ENCODE measurements around the gene POLK. TPM values are rescaled to one million over a fixed set of nuclear protein-coding genes. Genes with fewer than 3 reads are reported as not detected.

Gene POLK
- total and polyA plus RNA-seq, 2 of the 13 experiments (the other 11 are each of a cell fraction or from before 2014, with no cell fraction given) = 8.6 to 11.7 TPM

DNA sequence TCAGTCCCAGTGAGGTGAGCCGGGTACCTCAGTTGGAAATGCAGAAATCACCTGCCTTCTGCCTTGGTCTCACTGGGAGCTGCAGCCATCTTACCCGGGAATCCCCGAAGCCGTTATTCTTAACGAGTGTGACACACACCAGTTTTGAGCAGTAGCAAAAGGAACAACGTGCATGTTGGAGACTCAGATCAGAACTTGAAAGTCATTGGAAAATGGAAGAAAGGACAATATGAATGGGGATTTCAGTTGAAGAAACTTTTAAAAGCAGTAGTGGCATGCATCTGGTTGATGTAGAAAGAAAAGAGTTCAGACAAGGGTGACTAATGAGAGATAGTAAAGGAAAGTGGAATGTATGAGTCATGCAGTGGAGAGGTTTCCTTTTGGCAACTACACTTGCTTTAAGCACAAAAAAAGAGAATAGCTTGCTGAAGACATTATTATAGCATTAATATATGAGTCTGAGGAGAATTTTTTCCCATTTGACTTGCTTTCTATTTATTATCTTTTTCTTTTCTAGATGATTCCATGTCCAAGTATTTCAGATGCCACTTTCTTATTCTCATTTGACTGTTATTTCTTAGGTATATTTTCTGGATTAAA, 55.1 kb downstream of the POLK start:
- Histone ChIP-seq H3K4me2 (ENCODE audit: low read depth, low read length) (no peak overlapping the region), H4K20me1 (ENCODE audit: insufficient read depth, low read length) (no peaks in the 10 kb centered on the region), H3K4me1 (ENCODE audit: insufficient read depth, low read length) (no peaks in the 10 kb centered on the region), H3K27ac (ENCODE audit: extremely low read length, insufficient read depth, low read length) (no peak overlapping the region), H3K36me3 (replicated peaks in 1 of 2; ENCODE audit: control insufficient read depth in 1 of 2, insufficient read depth in 2 of 2, low read length in 2 of 2) (peaks cover 0 to 9% of the 10 kb centered on the region in 2 experiments; a peak in 2 of 5 replicates), H3K79me2 (ENCODE audit: insufficient read depth, low read length) (no peaks in the 10 kb centered on the region), H3K27me3 (ENCODE audit: control insufficient read depth in 1 of 2, insufficient read depth in 2 of 2, low read length in 2 of 2) (no peaks in the 10 kb centered on the region), H3K4me3 (replicated peaks in 1 of 3; ENCODE audit: insufficient read depth in 1 of 3, low read depth in 2 of 3, low read length in 3 of 3) (no peak overlapping the region), H3K9me3 (ENCODE audit: low read length) (no peaks in the 10 kb centered on the region; the same call in 1 of the 2 replicates), H2AFZ (ENCODE audit: low read length) (no peak overlapping the region), H3K9ac (ENCODE audit: insufficient read depth, low read depth, low read length) (no peak overlapping the region)
- 96% methylated on average over 6 of the region's 6 CpGs for WGBS (ENCODE audit: low lambda C conversion rate)
- CTCF ChIA-PET (ENCODE audit: low intra/inter-chr PET ratio, low total read pairs) = no interaction called here
- ATAC-seq (no peak), FAIRE-seq (no peak), DNase-seq (ENCODE audit: low spot score) (peak; percentile 36)
- intact Hi-C loops (cut with micrococcal nuclease; ENCODE audit: unreplicated experiment) = no loop called here
- in situ Hi-C loops (cut with HindIII; ENCODE audit: extremely low pct_ligation_motif_present, low pct_unique_long_range_greater_than_20kb) = no loop called here
- TF ChIP-seq ZNF12 (CRISPR knock-in tag; IDR thresholded peaks at IDR 0.05) (0 out of 2 replicates have a peak, but pooled peaks have one; percentile 18), CHCHD3 (CRISPR knock-in tag; IDR thresholded peaks at IDR 0.05) (no peak)
- no TSS peak for BruUV-seq (replicated peaks)
- POLR2A ChIA-PET = no interaction called here

GRCh38 chr5:75567710-75568109, 56.0 kb downstream of the POLK start:
- Histone ChIP-seq H3K4me2 (ENCODE audit: low read depth, low read length) (no peak overlapping the region), H3K4me1 (ENCODE audit: insufficient read depth, low read length) (no peaks in the 10 kb centered on the region), H3K9me3 (ENCODE audit: low read length) (no peaks in the 10 kb centered on the region; the same call in 1 of the 2 replicates), H3K27me3 (ENCODE audit: control insufficient read depth in 1 of 2, insufficient read depth in 2 of 2, low read length in 2 of 2) (no peaks in the 10 kb centered on the region), H2AFZ (ENCODE audit: low read length) (no peak overlapping the region), H3K79me2 (ENCODE audit: insufficient read depth, low read length) (no peaks in the 10 kb centered on the region), H3K27ac (ENCODE audit: extremely low read length, insufficient read depth, low read length) (no peak overlapping the region), H3K4me3 (replicated peaks in 1 of 3; ENCODE audit: insufficient read depth in 1 of 3, low read depth in 2 of 3, low read length in 3 of 3) (no peak overlapping the region), H3K36me3 (replicated peaks in 1 of 2; ENCODE audit: control insufficient read depth in 1 of 2, insufficient read depth in 2 of 2, low read length in 2 of 2) (peaks cover 0 to 9% of the 10 kb centered on the region in 2 experiments; a peak in 2 of 5 replicates), H4K20me1 (ENCODE audit: insufficient read depth, low read length) (no peaks in the 10 kb centered on the region), H3K9ac (ENCODE audit: insufficient read depth, low read depth, low read length) (no peak overlapping the region)
- BruUV-seq (replicated peaks) = no TSS peak
- ChIA-PET POLR2A (no interaction called here), CTCF (ENCODE audit: low intra/inter-chr PET ratio, low total read pairs) (no interaction called here)
- ATAC-seq (no peak), DNase-seq (ENCODE audit: low spot score) (no peak), FAIRE-seq (no peak)
- TF ChIP-seq ATF4 (CRISPR knock-in tag; IDR thresholded peaks at IDR 0.05) (no peak), ZNF432 (CRISPR knock-in tag; IDR thresholded peaks at IDR 0.05; ENCODE audit: borderline replicate concordance) (no peak)
- intact Hi-C loops (cut with micrococcal nuclease; ENCODE audit: unreplicated experiment) = no loop called here
- in situ Hi-C loops (cut with HindIII; ENCODE audit: extremely low pct_ligation_motif_present, low pct_unique_long_range_greater_than_20kb) = no loop called here
- WGBS (ENCODE audit: low lambda C conversion rate) = 92% methylated on average over 2 of the region's 2 CpGs
